Heart left ventricle (tissue), 16 donors: Measurements from ENCODE around the gene MYO16. TPM values are rescaled to one million over a fixed set of nuclear protein-coding genes. Genes with fewer than 3 reads are reported as not detected.

Source experiments
- ATAC-seq, 4 donors: fragments of 200-7000 bp; cut with Tn5 transposase; one replicate each; pipeline ENCODE4 v1.9.1; 2020 to 2022; ENCODE audit warnings: moderate library complexity in 4 of 4, mild to moderate bottlenecking in 3 of 4, moderate number of reproducible peaks in 1 of 4
- DNase-seq, 5 donors: peaks; one replicate each; pipeline ENCODE4 v3.0.0-alpha.2; 2020
- H3K27ac ChIP-seq, 12 donors: fragments of 200-600 bp; sonication (generic) in 4 of 12; one replicate each; pipeline versions ENCODE4 v1.5.0 to v1.8.0; 2016 to 2022; ENCODE audit warnings: mild to moderate bottlenecking in 2 of 12
- H3K27me3 ChIP-seq, 9 donors: fragments of 200-600 bp; sonication (generic) in 2 of 9; one replicate each; pipeline versions ENCODE4 v1.5.1 to v1.8.0; 2016 to 2022; ENCODE audit warnings: mild to moderate bottlenecking in 3 of 9
- H3K36me3 ChIP-seq, 9 donors: fragments of 200-600 bp; sonication (generic) in 2 of 9; one replicate each; pipeline versions ENCODE4 v1.5.0 to v1.8.0; 2018 to 2022; ENCODE audit warnings: mild to moderate bottlenecking in 2 of 9
- H3K4me1 ChIP-seq, 12 donors: fragments of 200-600 bp; sonication (generic) in 4 of 12; one replicate each; pipeline versions ENCODE4 v1.5.0 to v1.8.0; 2016 to 2022; ENCODE audit warnings: mild to moderate bottlenecking in 3 of 12
- H3K4me3 ChIP-seq, 12 donors: fragments of 200-600 bp; sonication (generic) in 4 of 12; one replicate each; pipeline versions ENCODE4 v1.5.0 to v1.8.0; 2017 to 2022; ENCODE audit warnings: mild to moderate bottlenecking in 9 of 12, moderate library complexity in 4 of 12
- H3K9me3 ChIP-seq, 12 donors: fragments of 200-600 bp; sonication (generic) in 4 of 12; one replicate each; pipeline versions ENCODE4 v1.5.0 to v1.8.0; 2016 to 2022; ENCODE audit warnings: mild to moderate bottlenecking in 1 of 12
- CTCF ChIP-seq, 12 donors: fragments of 200-600 bp; sonication (generic) in 4 of 12; IDR thresholded peaks; one replicate each; pipeline versions ENCODE4 v1.5.0 to v1.8.0; 2018 to 2022; ENCODE audit warnings: antibody characterized with exemption in 12 of 12, mild to moderate bottlenecking in 5 of 12
- POLR2A ChIP-seq, 2 donors: fragments of 450-650 bp; IDR thresholded peaks; one replicate each; pipeline ENCODE4 v1.6.1; 2017; ENCODE audit warnings: antibody characterized with exemption in 2 of 2, mild to moderate bottlenecking in 2 of 2, moderate library complexity in 2 of 2
- WGBS, 4 donors: extraction: QIAGEN DNeasy Blood & Tissue Kit in 2 of 4; methylation state at CpG; one replicate each; pipeline versions ENCODE4 v1.1.5 to v1.1.7; 2013 to 2018; 5-methylcytosine and 5-hydroxymethylcytosine counted together
- intact Hi-C, 10 donors: fragments of 100-400 bp; cut with DNase I; formaldehyde crosslinking; loops; one replicate each; pipeline versions ENCODE4 v1.11.1 to v1.14.2; 2022
- polyA plus RNA-seq, 2 donors: library from polyadenylated mRNA; stranded (reverse); fragments of 200-250 nt; gene quantifications; one replicate each; pipeline ENCODE4 v1.2.3, GENCODE V29; 2013
- total RNA-seq, 9 donors: library from RNA; depleted of rRNA in 2 of 9; stranded (reverse); fragments of >200 nt in 2 of 9; fragmentation: NEBNext Ultra II Directional in 3 of 9; extraction: Animal tissue kit (Norgen Biotek cat#: 25700) in 3 of 9; gene quantifications; one replicate each; pipeline versions ENCODE4 v1.1.0 to v1.2.4, GENCODE V29; 2016 to 2023
- donor health status: ischemic (EF 13 %, LVEDD 7.1; RV severe dilation, severe dysfunction).
- donor health status: healthy with polysubstance abuse.
- donor health status: DM: no; HTN: yes; CAD: no.
- donor health status: DM: no; HTN: no; CAD: no.
- donor health status: ischemic (EF 25% LVEDD 6.9; RV normal size, moderate dysfunction).
- donor health status: ischemic (EF 25% LVEDD 5.7; RV mildly dilated, moderate dysfunction).
- donor health status: healthy.
- donor health status: DM: yes; HTN: yes; CAD: no.
- donor health status: ischemic (EF 35%, LVEDD 5.7; RV mildly dilated, moderate dysfunction).
- donor health status: nonischemic (EF 11% LVEDD 7.7; RV severe dilation, severe dysfunction).
- donor health status: DM: yes; HTN: yes; CAD: no.
- donor health status: PGD.
- donor health status: ischemic (EF 29% LVEDD 5.4; RV normal size, mild dysfunction).
- donor health status: nonischemic (EF 23%, LVEDD 6.1; RV moderate dilation, normal function).

The MYO16 gene
- total and polyA plus RNA-seq, 11 donors: 0.16 to 5.2 (median 0.81) TPM

GRCh38 chr13:108889324-108889984 lies 260.0 kb downstream of the MYO16 start:
- Histone ChIP-seq H3K9me3 (no peaks in the 10 kb centered on the region), H3K27me3 (no peaks in the 10 kb centered on the region), H3K27ac (no peak overlapping the region), H3K4me1 (no peaks in the 10 kb centered on the region), H3K4me3 (no peak overlapping the region), H3K36me3 (no peaks in the 10 kb centered on the region)
- TF ChIP-seq CTCF (IDR thresholded peaks at IDR 0.05): no peak
- TF ChIP-seq POLR2A (IDR thresholded peaks at IDR 0.05): no peak
- intact Hi-C loops: loop anchor here in 1 of 10 donors (5.0 kb wide), 1 partner anchor 282 kb away; no protein-coding TSS in a partner anchor
- ATAC-seq (no peak), DNase-seq (no peak)
- 74 to 86% (median 77%) methylated on average over 2 of the region's 2 CpGs for WGBS, 4 donors

- DNase-seq (no peak), ATAC-seq (no peak)
- Histone ChIP-seq H3K36me3 (no peaks in the 10 kb centered on the region), H3K4me3 (no peak overlapping the region), H3K9me3 (no peaks in the 10 kb centered on the region), H3K4me1 (no peaks in the 10 kb centered on the region), H3K27ac (no peak overlapping the region), H3K27me3 (peaks cover 0 to 6% (median 0%) of the 10 kb centered on the region in 9 donors)
- TF ChIP-seq CTCF (IDR thresholded peaks at IDR 0.05) (peak; percentile 47 to 73 (median 56)), POLR2A (IDR thresholded peaks at IDR 0.05) (no peak)
- intact Hi-C loops: loop anchor here (1.0 to 10.0 kb wide), 11 partner anchors 283 to 670 kb away; no protein-coding TSS in a partner anchor
- WGBS, 4 donors: 2 to 8% (median 3%) methylated on average over 5 of the region's 5 CpGs
These were observed 265.9 kb downstream of the MYO16 start for GRCh38 chr13:108895220-108895704.

- Histone ChIP-seq H3K4me1 (no peaks in the 10 kb centered on the region), H3K4me3 (no peak overlapping the region), H3K9me3 (peaks cover 0 to 4% (median 0%) of the 10 kb centered on the region in 12 donors), H3K27ac (no peak overlapping the region), H3K36me3 (no peaks in the 10 kb centered on the region), H3K27me3 (peaks cover 0 to 6% (median 0%) of the 10 kb centered on the region in 9 donors)
- DNase-seq (no peak), ATAC-seq (no peak)
- intact Hi-C loops: loop anchor here in 9 of 10 donors (2.0 to 10.0 kb wide), 11 partner anchors 286 to 673 kb away; no protein-coding TSS in a partner anchor
- WGBS, 4 donors: 48 to 58% (median 57%) methylated on average over 8 of the region's 8 CpGs
- TF ChIP-seq POLR2A (IDR thresholded peaks at IDR 0.05) (no peak), CTCF (IDR thresholded peaks at IDR 0.05) (no peak)
These were observed 268.5 kb downstream of the MYO16 start for GRCh38 chr13:108897955-108898354.

GRCh38 chr13:108902405-108903155 lies 273.2 kb downstream of the MYO16 start:
- Histone ChIP-seq H3K27me3 (no peaks in the 10 kb centered on the region), H3K36me3 (no peaks in the 10 kb centered on the region), H3K4me3 (no peak overlapping the region), H3K27ac (no peak overlapping the region), H3K9me3 (peaks cover 0 to 4% (median 0%) of the 10 kb centered on the region in 12 donors), H3K4me1 (no peaks in the 10 kb centered on the region)
- ATAC-seq (no peak), DNase-seq (no peak)
- intact Hi-C loops: no loop called here
- TF ChIP-seq CTCF (IDR thresholded peaks at IDR 0.05): no peak
- WGBS, 4 donors: 75 to 84% (median 77%) methylated on average over 7 of the region's 7 CpGs
